Activated effector memory CD4-positive, alpha-beta T cell treated with anti-CD3 and anti-CD28 coated beads, Interleukin-2, amount 50 U/mL, for 16 hours (primary cell): ENCODE results near the gene SLAIN2.
"Not testable (repeated sequence)": the region's sequence is repeated elsewhere in the genome, so short reads cannot be mapped to it uniquely, and the experiment has no call there.

Experiments used
- DNase-seq: peaks from one replicate; pipeline ENCODE4 v3.0.0-alpha.2; 2020

SLAIN2 gene

GRCh38 chr4:48370260-48371134 is 29.2 kb downstream of the SLAIN2 start:
- no peak for DNase-seq

GRCh38 chr4:48372272-48372671 is 30.9 kb downstream of the SLAIN2 start:
- no peak for DNase-seq

- no peak for DNase-seq
These were observed 34.4 kb downstream of the SLAIN2 start for GRCh38 chr4:48375651-48376304.

- no peak for DNase-seq
These were observed 38.4 kb downstream of the SLAIN2 start for GRCh38 chr4:48379587-48380180.

GRCh38 chr4:48380583-48381167 is 39.3 kb downstream of the SLAIN2 start:
- DNase-seq: no peak

GRCh38 chr4:48388525-48389154 is 47.3 kb downstream of the SLAIN2 start:
- no peak for DNase-seq

GRCh38 chr4:48396043-48396442 is 54.7 kb downstream of the SLAIN2 start:
- DNase-seq: no peak

GRCh38 chr4:48400416-48400815 is 59.1 kb downstream of the SLAIN2 start:
- DNase-seq: no peak

- DNase-seq: no peak
These were observed 62.0 kb downstream of the SLAIN2 start for GRCh38 chr4:48403358-48403757.

- DNase-seq: no peak
These were observed 62.5 kb downstream of the SLAIN2 start for GRCh38 chr4:48403779-48404178.

- no peak for DNase-seq
These were observed 64.6 kb downstream of the SLAIN2 start for GRCh38 chr4:48405924-48406323.

- DNase-seq: no peak
These were observed 67.9 kb downstream of the SLAIN2 start for GRCh38 chr4:48409203-48409602.

GRCh38 chr4:48410812-48411211 is 69.5 kb downstream of the SLAIN2 start:
- DNase-seq: no peak

- DNase-seq: no peak
These were observed 78.8 kb downstream of the SLAIN2 start for GRCh38 chr4:48420144-48420543.

GRCh38 chr4:48421101-48421500 is 79.8 kb downstream of the SLAIN2 start:
- no peak for DNase-seq

GRCh38 chr4:48428926-48429325 is 87.6 kb downstream of the SLAIN2 start:
- no peak for DNase-seq

GRCh38 chr4:48429709-48430474 is 88.6 kb downstream of the SLAIN2 start:
- no peak for DNase-seq

- no peak for DNase-seq
These were observed 90.1 kb downstream of the SLAIN2 start for GRCh38 chr4:48431401-48431800.

- no peak for DNase-seq
These were observed 90.7 kb downstream of the SLAIN2 start for GRCh38 chr4:48432017-48432416.

GRCh38 chr4:48436318-48436717 is 95.0 kb downstream of the SLAIN2 start:
- DNase-seq: no peak

GRCh38 chr4:48439988-48440387 is 98.7 kb downstream of the SLAIN2 start:
- no peak for DNase-seq

- DNase-seq: not testable (repeated sequence)
These were observed 99.6 kb downstream of the SLAIN2 start for GRCh38 chr4:48440914-48441313.
